Measurements from ENCODE around the gene IFITM10. TPM values are rescaled to one million over a fixed set of nuclear protein-coding genes. Genes with fewer than 3 reads are reported as not detected.
A peak's percentile ranks its signal among the peaks of the same experiment; 100 is the strongest.

The IFITM10 gene
- total RNA-seq, 1 donor from 2014 or later = 0.64 TPM

DNA sequence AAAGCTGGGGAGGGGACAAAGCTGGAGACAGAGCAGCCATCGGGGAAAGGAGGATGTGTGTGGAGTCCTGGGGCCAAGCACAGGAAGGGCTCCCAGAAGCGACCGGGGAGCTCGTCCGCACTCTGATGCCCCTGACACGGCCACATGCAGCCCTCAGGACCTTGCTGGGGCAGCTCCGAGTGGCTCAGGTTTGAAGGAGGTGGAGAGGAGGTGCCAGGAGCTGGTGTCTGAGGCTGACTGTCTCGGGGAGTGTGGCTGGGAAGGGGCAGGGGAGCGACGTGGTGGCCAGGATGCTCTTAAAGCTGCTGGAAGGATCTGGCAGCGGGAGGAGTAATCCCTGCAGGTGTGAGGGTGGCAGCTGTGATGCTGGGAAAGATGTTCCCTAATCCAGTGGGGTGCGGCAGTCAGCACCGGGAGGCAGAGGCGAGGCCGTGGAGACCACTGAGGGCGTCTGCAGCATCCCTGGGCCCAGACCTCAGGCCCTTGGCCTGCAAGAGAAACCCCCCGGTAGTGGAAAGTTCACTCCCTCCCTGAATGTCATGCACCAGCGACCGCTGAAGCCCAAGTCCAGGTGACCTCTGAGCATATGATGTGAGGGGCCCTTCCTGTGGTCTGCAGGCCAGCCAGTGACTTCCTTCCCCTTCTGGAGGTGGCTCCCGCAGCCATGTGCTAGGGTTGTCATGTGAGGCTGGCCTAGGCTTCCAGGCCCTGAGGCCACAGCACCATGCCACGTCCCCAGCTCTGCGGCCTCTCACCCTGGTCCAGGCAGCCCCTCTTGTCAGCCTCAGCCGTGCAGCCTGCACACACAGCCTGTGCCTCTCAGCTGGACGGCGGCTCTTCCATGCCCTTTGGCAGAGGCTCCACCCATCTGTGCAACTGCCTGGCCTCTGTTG is 30.6 kb upstream of the IFITM10 start:
- TF ChIP-seq, protein P1, sequence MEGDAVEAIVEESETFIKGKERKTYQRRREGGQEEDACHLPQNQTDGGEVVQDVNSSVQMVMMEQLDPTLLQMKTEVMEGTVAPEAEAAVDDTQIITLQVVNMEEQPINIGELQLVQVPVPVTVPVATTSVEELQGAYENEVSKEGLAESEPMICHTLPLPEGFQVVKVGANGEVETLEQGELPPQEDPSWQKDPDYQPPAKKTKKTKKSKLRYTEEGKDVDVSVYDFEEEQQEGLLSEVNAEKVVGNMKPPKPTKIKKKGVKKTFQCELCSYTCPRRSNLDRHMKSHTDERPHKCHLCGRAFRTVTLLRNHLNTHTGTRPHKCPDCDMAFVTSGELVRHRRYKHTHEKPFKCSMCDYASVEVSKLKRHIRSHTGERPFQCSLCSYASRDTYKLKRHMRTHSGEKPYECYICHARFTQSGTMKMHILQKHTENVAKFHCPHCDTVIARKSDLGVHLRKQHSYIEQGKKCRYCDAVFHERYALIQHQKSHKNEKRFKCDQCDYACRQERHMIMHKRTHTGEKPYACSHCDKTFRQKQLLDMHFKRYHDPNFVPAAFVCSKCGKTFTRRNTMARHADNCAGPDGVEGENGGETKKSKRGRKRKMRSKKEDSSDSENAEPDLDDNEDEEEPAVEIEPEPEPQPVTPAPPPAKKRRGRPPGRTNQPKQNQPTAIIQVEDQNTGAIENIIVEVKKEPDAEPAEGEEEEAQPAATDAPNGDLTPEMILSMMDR (IDR thresholded peaks at IDR 0.05; ENCODE audit: unreplicated experiment) = no peak
- Mint-ChIP-seq H3K4me1 (ENCODE audit: unreplicated experiment) (peaks cover 8% of the 10 kb centered on the region), H3K36me3 (ENCODE audit: low read depth, unreplicated experiment) (no peaks in the 10 kb centered on the region), H3K9me3 (ENCODE audit: unreplicated experiment) (no peaks in the 10 kb centered on the region), H3K27ac (ENCODE audit: unreplicated experiment) (peak overlapping the region; percentile 43), H3K27me3 (ENCODE audit: unreplicated experiment) (peaks cover 15% of the 10 kb centered on the region), H3K4me3 (ENCODE audit: unreplicated experiment) (no peak overlapping the region)
- DNase-seq (ENCODE audit: low spot score) = no peak

DNA sequence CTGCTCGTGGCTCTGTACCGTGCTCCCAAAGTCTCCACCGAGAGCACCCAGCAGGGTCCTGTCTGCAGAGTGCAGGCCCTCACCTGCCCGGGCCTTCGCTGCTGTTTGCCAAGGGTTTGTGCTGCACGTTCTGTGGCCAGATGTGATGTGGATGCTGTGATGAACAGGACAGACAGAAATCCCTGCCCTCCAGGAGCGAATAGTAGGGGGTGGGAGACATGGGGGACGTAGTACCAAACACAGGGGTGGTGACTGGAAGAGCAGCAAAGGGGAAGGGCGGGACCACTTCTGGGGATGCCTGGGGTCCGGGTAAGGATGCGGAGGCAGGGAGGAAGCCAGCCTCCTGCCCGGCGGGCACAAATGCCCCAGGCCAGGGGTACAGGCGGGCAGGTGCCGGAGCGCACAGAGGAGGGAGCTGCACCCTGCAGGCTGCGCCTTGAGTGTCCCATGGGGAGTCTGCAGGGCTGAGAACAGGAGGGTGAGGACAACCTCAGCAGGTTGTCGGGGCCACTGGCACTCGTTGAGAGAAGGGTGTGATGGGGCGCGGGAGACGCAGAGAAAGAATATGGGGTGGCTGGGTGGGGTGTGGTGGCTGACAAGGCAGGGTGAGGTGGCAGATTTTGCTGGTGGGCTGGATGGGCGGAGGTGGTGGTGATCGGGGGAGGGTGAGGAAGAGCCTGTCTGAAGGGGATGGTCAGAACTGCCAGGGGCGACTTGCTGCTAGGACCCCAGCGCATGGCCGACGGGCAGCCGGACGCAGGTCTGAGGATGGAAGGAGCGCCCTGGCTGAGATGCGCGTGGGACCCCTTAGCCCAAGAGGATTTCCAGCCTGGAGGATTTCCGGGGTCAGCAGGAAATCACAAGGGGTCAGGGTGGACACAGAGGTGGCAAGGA is 29.7 kb upstream of the IFITM10 start:
- Mint-ChIP-seq H3K4me1 (ENCODE audit: unreplicated experiment) (peaks cover 8% of the 10 kb centered on the region), H3K27ac (ENCODE audit: unreplicated experiment) (peak overlapping the region; percentile 43), H3K27me3 (ENCODE audit: unreplicated experiment) (peaks cover 15% of the 10 kb centered on the region), H3K9me3 (ENCODE audit: unreplicated experiment) (no peaks in the 10 kb centered on the region), H3K36me3 (ENCODE audit: low read depth, unreplicated experiment) (no peaks in the 10 kb centered on the region), H3K4me3 (ENCODE audit: unreplicated experiment) (no peak overlapping the region)
- TF ChIP-seq, protein P1 (IDR thresholded peaks at IDR 0.05; ENCODE audit: unreplicated experiment) = no peak
- no peak for DNase-seq (ENCODE audit: low spot score)

DNA sequence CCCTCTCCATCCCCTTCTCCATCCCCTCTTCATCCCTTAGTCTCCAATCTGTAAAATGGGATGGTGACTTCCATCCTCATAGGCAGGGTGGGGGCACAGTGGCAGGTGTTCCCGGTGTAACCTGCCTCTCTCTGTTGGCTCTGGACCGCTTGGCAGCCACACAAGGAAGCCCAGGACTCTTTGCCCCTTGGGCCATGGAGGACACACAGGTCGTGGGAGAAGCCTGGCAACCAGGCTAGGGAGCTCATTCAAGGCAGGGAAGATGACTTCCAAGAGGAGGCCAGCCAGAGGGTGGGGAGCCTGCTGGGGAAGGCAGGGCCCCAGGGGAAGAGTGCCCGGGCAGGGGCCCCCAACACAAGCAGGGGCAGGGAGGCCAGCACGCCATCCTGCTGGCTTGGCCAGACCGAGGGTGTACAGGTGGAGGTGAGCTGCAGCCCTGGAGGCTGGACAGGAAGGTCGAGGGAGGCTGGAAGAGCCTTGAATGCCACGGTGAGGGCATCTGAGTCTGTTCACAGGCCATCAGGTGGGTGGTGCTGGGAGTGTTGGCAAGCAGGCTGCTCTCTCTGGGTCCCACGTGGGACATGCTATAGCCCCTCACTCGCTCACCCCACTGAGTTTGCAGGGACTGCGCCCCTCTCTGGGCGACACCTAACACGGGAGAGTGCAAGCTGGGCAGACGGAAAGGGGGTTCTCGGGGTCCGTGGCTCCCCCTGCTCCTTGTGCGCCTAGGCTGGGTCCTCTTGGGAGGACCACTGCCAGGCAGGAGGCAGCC is 28.8 kb upstream of the IFITM10 start:
- DNase-seq (ENCODE audit: low spot score) = no peak
- H3K27me3 Mint-ChIP-seq (ENCODE audit: unreplicated experiment) = peaks cover 19% of the 10 kb centered on the region
- TF ChIP-seq, protein P1 (IDR thresholded peaks at IDR 0.05; ENCODE audit: unreplicated experiment) = no peak
- no peaks in the 10 kb centered on the region for H3K9me3 Mint-ChIP-seq (ENCODE audit: unreplicated experiment)
- no peak overlapping the region for H3K27ac Mint-ChIP-seq (ENCODE audit: unreplicated experiment)
- H3K4me3 Mint-ChIP-seq (ENCODE audit: unreplicated experiment) = no peak overlapping the region
- H3K4me1 Mint-ChIP-seq (ENCODE audit: unreplicated experiment) = peaks cover 8% of the 10 kb centered on the region
- no peaks in the 10 kb centered on the region for H3K36me3 Mint-ChIP-seq (ENCODE audit: low read depth, unreplicated experiment)

DNA sequence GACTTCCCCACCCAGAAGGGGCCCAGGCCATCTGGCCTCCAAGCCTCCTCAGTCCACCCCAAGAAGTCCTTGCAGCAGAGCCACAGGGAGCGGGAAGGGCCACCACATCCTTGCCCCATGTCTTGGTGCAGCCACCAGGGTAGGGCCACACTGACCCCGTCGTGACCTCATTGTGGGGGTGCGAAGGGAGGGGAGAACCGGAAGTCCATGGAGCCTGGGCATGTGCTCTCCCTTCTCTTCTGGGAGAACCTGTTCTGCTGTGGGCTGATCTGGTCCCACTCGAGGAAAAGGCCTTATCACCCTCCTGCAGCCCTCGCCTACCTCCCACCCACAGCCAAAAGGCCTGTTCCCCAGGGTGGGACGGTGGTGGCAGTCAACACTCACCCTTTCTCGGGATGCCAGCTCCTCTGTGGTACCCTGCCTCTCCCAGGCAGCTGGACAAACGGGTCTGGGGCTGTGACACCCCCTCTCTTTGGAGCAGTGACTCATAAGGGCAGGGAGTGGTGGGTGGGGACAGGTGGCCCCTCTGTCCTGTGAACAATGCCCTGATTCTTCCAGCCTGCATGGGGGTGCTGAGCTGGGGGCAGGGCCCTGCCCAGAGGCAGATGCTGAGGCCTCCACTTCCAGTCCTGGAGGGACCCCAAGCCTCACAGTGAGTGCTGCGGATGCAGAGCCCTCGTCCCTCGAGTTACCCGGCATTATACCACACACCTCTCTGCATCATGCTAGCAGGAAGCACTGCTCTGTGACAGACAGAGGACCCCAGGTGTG is 27.9 kb upstream of the IFITM10 start:
- Mint-ChIP-seq H3K36me3 (ENCODE audit: low read depth, unreplicated experiment) (no peaks in the 10 kb centered on the region), H3K4me3 (ENCODE audit: unreplicated experiment) (no peak overlapping the region), H3K27ac (ENCODE audit: unreplicated experiment) (no peak overlapping the region), H3K9me3 (ENCODE audit: unreplicated experiment) (no peaks in the 10 kb centered on the region), H3K27me3 (ENCODE audit: unreplicated experiment) (peaks cover 21% of the 10 kb centered on the region), H3K4me1 (ENCODE audit: unreplicated experiment) (peaks cover 8% of the 10 kb centered on the region)
- TF ChIP-seq, protein P1 (IDR thresholded peaks at IDR 0.05; ENCODE audit: unreplicated experiment) = no peak
- no peak for DNase-seq (ENCODE audit: low spot score)
